HT-29 (cell line): ENCODE data around the gene EFCAB14. TPM values are rescaled to one million over a fixed set of nuclear protein-coding genes. Genes with fewer than 3 reads are reported as not detected.
A peak's percentile ranks its signal among the peaks of the same experiment; 100 is the strongest.
"Not testable (repeated sequence)": the region's sequence is repeated elsewhere in the genome, so short reads cannot be mapped to it uniquely, and the experiment has no call there.

Experiments used
- DNase-seq: peaks from one replicate; pipeline ENCODE4 v3.0.0-alpha.2; 2015; ENCODE audit warnings: low spot score
- total RNA-seq: library from RNA; depleted of rRNA; stranded (reverse); fragments of >200 nt; shearing (Covaris generic); gene quantifications from 2 replicates; pipeline ENCODE4 v1.2.3, GENCODE V29; 2014

EFCAB14 gene
- total RNA-seq, 1 experiment from 2014 or later = 42.6 TPM

DNA sequence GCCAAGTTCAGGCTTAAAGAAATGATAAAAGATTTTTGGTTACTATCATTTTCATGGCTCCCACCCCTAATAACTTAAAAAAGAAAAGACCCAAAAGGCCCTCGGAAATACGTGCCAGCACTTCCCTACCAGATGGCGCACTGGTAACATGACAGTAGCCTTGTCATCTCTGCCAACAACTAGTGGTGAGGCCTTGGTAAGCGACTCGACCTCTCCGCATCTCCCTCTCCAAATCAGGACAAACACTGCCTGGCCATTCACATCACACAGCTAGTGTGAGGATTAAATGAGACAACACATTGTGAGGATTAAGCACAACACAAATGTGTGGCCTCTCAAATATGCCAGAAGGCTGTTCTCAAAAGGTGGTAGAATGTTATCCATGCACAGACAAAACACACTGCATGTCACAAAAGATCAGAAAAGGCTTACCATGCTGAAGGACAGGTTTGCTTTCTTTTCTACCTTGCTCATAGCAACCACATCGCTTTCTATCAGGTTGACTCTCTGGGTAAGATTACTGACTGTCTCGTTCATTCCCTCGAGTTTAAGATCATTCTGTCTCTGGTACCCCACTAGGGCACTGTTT, 30.9 kb downstream of the EFCAB14 start:
- peak; percentile 13 for DNase-seq

DNA sequence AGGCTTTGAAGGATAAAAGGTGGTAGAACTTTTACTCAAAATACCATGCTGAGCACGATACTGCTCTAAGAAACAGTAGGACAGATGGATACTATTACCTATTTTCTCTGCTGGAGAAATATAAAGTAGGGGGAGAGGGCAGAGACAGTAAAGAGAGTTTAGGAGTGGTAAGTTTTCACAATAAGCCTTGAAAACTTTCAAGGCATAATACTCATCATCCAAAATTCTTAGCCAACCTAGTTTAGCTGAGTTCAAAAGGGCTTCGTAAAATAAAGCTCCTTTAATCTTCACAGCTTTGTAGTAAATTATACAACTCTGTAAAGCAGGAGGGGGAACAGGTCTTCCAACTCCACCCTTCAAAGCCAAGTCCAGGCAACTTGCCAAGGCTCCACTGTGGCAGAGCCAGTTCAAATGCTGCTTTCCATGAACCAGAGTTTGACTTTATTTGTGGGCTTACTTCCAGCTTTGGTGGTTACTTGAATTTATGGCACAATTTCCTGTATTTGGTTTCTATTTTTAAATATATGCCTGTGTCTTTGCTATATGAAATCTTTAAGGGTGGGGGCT, 31.7 kb downstream of the EFCAB14 start:
- peak; percentile 95 for DNase-seq

DNA sequence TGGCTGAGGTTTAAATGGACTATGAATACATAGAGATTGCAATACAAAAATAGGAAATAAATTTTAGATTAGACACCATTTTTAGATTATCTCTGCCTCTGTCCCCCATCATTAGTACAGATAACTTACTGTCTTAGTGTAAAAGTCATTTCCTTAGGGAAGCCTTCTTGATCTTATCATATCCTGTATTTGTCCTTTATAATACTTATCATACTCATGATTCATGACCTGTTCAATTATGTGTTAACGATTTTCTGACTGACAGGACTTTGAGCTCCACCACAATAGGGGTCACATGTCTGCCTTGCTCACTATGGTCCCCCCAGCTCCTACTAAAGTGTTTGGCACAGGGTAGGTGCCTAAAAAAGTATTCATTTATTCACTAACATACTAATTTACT, 32.7 kb downstream of the EFCAB14 start:
- no peak for DNase-seq

DNA sequence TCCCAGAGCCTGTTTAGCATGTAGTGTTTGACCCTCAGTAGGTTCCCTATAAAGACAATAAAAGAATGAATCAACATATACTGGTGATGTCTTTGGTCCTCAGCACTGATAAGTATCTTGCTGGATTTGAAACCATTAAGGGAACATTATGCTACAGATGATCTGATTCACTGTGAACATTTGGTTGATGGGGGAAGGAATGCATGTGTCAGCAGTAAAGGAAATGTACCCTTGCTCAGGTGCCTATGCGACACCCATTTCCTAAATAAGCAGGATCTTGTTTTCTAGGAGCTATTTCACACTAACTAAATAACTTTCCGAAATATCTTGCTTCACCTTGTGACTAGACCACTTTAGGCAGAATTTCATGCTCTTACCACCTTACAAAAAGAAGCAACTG, 34.2 kb downstream of the EFCAB14 start:
- DNase-seq = no peak

DNA sequence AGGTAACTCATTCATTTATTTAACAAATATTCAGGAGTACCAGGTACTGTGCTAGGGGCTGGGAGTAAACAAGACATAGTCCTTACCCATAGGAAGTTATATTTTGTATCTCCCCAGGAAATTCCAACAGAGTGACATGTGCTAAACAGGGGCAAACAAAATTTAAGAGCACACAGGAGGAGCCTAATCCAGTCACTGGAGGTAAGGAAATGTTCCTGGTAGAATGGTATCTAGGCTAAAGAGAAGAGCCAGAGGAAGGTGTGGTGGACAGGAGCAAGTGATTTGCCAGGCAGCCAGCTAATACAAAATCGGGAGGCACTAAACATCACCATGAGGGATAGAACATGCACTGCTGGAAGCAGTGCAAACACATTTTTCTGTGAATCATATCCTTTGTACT, 36.9 kb downstream of the EFCAB14 start:
- no peak for DNase-seq

DNA sequence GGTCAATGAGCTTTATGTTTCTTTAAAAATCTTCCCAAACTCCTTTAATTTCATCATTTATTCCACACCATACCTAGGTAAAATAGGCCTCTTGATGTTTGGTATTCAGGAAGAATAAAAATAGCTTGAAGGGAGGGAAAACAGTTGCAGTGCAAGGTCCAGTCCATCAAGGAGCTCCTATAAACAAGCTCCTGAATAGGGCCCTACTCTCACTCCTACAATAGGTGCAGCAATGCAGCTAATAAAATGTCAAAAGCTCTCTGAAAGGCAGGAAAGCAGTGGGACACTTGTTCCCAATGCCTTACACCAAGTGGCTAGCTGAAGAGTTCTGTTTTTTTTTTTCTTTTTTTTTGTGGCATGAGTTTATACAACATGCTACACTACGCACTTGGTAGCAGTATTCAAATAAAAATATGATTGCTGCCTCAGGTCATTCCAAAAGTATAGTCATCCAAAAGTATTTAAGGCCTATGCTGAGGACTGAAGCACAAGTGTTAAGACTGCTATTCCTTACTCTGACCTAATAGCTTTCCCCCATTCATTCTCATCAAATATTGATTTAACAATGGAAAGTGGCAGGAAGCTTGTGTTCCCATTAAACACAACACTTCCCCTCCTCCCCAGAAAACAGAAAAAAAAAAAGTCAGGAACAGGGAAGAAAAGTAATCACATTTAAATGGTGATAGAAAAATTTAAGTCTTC, 37.4 kb downstream of the EFCAB14 start:
- DNase-seq = no peak

DNA sequence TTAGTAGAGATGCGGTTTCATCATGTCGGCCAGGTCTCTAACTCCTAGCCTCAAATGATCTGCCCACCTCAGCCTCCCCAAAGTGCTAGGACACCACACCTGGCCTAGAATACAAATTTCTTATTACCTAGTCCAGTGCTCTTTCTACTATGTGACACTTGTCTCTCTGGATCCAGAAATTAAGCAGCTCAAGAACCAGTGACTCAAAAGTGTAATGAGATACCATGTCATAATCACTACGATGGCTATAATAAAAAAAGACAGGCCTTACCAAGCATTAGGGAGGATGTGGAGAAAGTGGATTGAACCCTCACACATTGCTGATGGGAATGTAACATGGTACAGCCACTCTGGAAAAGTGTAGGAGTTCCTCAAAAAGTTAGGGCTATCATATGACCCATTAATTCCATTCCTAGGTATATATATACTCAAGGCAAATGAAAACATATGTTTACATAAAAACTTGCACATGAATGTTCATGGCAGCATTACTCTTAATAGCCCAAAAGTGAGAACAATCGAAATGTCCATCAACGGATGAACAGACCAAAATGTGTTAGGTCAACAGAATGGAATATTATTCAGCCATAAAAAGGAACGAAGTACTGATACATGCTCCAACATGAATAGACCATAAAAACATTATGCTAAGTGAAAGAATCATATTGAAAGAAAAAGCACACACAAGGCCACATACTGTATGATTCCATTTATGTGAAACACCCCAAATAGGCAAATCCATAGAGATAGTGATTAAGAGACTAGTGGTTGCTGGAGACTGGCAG, 38.9 kb downstream of the EFCAB14 start:
- no peak for DNase-seq

DNA sequence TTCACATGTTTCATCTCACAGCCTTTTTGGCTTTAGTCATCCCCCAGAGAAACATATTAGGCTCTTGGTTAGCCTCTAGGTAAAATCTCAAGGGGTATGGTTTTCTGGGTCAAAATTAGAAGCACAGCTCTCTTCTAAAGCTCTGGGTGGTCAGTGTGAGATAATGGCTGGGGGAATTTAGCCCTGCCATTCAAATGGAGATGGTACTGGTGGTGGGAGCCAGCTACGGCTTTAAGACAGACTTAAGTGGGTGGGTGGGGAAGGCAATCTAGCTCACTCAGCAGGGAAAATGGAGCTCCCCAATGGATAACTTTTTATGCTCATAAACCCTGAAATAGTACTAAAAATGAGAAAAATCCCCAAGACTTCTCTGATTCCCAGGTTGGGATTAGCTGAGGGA, 41.6 kb downstream of the EFCAB14 start:
- no peak for DNase-seq

DNA sequence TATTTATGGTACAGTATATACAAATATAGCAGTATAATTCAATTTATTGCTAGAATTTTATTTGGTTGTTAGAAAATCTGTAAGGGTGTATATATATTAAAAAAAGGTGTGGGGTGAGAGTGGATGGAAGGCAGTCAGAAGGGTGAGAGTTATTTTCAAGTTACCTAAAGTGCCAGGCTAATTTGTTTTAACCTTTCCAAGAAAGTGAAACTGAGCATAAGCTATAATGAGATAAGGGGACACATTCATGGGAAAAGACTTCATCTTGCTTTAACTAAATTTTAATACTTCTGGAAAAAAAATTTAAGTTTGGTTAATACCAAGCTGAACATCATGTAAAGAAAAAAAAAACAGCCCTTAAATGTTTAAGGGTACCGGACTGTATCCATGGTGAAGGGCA, 42.4 kb downstream of the EFCAB14 start:
- DNase-seq = no peak

DNA sequence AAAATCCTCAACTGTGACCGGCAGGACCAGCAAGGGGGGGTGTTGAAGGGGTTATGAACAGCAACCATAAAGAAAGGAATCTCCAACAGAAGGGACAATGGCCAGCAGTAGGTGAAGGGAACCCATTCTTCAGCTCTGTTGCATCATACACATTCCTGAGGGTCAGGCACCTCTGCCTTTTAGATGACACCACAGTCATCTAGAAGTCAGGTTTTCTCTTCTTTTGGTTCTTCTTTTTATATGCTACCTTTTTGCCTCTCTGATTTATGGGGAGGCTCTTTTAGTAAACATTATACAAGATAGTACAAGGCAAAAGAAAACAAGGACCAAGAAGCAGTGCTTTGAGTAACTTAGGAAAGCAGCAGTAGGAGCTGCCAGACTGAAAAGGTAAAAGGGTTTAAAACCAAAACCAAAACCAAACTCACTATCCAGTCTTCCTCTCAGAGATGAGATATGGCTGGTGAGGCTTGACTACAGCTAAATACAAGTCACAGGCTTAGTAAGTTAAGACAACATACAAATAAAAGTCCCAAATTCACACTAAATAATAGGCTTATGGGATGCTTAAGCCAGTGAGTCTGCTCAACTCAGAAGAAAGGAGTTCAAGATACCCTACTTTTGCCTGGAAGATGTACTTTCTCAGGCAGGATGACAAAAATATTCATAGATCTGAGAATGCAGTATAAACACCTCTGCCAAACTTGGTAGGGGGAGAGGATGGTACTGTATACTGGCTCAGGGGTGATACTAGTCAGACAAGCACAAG, 43.2 kb downstream of the EFCAB14 start:
- no peak for DNase-seq

DNA sequence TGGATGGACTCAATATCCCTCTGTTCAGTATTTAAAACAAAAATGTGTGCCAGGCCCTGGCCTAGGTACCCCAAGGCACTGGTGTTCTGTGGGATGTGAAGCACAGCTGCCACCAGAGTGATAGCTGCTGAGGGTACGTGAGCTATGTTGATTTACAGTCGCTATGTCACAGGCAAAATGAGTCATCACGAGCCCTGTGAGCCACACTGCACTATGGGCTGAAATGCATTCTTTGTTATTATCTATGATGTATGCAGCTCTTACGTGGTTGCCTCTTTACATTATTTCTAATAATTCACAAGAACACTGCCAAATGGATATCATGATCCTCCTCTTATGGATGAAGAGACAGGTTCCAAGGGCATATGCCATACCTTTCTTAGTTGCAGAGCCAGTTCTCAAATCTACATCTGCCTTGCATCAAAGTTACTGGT, 45.1 kb downstream of the EFCAB14 start:
- peak; percentile 26 for DNase-seq

DNA sequence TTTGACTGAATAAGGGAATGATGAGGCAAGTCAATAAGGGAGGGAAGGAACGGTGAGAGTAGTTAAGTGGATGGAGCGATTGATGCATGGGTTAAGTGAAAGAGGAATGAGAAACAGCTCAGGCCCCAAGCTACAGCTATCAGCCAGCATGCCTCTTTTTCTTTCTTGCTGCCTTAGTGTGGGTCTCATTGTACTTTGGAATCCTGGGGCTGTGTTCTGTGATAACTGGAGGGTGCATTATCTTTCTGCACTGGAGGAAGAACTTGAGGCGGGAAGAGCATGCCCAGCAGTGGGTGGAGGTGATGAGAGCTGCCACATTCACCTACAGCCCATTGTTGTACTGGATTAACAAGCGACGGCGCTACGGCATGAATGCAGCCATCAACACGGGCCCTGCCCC, 46.2 kb downstream of the EFCAB14 start:
- no peak for DNase-seq

DNA sequence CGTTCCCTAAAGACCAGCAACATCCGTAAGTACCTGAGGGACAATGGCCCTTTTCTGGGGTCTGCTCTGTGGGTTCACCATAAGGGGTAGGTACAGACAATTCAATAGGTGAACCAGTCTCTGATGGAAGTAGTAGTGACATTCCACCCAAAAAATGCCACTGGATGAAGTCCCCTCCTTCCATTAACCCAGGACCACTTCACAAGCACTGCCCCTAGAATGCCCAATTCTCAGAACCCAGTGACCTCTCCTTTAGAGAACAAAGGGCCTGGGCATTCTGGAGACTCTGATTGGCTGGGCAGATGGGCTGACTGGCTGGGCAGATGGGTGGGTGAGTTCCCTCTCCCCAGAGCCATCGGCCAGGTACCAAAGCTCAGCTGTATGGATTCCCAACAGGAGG, 47.4 kb downstream of the EFCAB14 start, which contains the start of gene TEX38:
TEX38 (plus strand) TSS at position 301 of the 400 bp plus-strand sequence; CDS start at position 382, 81 bp downstream.
- no peak for DNase-seq

DNA sequence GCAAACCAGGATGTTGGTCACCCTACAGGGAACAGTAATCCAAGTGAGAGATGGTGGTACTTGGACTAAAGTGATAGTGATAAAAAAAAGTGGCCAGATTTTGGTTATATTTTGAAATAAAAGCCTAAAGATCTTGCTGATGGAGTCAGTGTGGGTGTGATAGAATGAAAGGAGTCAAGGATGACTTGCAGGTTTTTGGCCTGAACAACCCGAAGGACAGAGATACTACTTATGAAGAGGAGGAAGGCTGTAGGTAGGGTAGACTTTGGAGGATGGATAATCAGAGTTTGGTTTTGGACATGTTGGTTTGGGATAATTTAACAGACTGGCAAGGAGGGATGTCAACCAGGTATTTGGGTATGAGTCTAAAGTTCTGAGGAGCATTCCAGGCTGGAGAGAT, 48.8 kb downstream of the EFCAB14 start:
- DNase-seq = no peak

DNA sequence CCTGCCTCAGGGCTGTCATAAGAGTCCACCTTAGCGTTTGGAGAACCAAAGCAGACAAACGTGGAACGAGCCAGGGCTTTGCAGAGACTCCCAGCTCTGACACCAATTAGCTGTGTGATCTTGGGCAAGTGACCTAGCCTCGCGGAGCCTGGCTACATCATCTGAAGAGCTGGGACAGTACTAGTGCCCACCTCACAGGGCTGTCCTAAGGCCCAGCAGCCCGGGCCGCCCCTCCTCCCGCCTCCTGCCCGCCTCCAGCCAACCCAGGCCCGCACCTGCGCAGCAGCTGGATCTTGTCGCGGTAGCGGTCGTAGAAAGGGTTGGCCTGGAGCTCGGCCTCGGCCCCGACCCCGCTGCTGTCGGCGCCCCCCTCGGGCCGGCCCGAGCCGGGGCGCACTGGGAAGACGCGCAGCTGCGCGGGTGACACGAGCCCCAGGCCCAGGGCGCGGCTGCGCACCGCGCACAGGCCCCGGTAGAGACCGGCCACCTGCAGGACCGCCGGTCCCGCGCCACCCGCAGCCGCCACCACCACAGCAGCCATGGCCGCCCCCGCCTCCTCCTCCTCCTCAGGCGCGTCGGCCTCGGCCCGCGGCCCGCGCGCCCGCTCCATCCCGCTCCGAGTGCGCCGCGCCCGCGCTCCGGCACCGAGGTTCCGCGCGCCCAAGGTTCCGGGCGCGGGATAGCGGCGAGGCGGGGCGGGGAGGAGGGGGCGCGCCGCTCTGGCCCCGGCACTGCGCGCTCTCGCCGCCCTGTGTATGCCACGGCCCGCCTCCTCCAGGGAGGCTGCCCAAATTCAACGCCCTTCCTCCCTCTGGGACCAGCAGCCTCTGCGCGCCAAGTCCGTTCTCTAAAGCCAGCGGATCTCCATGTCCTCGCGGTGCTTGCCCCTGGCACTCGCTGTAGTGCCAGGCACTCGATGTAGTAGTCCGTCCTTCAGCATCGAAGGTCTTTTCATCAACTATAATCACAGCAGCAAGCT, 50.8 kb downstream of the EFCAB14 start, which contains the start of gene ATPAF1:
ATPAF1 (minus strand) TSS at position 583 of the 979 bp plus-strand sequence; CDS start at position 541, 42 bp downstream.
- peak; percentile 70 for DNase-seq

DNA sequence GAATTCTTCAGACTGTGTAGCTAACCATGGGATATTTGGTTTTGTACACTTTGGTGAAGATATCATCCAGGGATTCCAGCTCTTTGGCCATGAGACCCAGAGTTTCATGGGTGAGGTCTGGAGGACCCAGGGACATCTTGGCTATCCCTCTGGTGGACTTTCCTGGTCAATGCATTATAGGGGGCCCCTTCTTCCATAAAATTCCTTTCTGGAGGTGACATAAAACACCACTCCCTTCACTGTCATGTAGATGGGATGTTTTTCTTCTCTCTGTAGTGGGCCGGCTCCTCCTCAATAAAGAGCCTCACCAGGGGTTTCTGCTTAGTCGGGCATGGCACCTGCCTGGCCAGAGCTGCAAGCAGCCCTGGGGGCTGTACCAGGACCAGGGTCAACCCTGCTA, 52.9 kb downstream of the EFCAB14 start:
- DNase-seq = no peak

DNA sequence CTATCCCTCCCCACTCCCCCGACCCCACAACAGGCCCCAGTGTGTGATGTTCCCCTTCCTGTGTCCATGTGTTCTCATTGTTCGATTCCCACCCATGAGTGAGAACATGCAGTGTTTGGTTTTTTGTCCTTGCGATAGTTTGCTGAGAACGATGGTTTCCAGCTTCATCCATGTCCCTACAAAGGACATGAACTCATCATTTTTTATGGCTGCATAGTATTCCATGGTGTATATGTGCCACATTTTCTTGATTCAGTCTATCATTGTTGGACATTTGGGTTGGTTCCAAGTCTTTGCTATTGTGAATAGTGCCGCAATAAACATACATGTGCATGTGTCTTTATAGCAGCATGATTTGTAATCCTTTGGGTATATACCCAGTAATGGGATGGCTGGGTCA, 56.0 kb downstream of the EFCAB14 start:
- DNase-seq = not testable (repeated sequence)

DNA sequence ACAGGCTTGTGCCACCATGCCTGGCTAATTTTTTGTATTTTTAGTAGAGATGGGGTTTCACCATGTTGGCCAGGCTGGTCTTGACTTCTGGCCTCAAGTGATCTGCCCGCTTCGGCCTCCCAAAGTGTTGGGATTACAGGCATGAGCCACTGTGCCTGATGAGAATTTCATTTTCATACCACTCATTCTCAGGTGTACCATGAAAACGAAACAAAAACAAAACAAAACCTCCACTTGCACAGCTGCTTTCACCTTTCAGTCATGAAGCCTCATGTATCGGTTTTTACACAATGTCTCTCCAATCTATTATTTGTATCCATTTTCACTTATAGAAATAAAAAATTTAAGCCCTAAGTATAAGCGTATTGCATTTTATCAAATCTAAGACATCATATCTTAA, 58.8 kb downstream of the EFCAB14 start:
- not testable (repeated sequence) for DNase-seq

DNA sequence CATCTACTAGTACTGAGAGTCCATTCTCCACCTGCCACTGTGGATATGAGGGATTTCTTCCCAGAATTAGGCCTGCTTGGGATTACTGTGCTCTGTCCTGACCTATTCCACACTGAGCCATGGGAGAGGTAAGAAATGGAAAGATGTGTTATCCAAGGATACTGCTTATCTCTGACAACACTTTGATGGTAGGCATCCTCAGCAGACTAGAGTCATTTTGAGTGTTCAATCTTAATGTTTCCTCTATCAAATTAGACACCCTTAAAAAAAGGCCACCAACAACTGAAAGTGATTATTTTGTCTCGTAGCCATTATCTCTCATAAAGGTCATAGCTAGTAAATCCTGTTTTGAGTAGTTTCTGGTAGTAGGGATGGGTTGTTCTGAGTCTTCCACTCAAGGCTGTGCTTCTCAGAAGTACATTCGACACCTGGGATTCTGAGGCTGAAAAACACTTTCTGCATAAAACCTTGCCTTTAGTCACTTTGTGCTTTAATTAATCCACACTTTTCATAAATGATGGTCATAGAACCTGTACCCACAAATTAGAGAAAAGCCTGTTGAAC, 59.5 kb downstream of the EFCAB14 start:
- no peak for DNase-seq

DNA sequence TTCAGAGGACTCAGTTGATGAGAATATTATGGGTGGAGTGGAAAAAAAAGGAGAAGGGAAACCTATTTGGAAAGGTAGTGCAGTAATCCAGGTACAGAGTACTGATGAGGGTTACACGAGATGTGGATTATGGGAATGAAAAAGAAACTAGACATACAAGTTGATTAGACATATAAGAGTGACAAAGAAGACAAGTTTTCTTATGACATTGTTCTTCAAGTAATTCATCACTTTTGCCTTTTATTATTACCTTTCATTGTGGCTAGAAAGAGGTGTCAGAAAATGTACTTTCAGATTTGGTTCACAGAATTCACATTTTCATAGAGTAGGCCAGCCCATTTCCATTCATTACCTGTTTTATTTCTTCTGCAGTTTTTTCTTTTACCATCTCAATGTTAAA, 61.1 kb downstream of the EFCAB14 start:
- no peak for DNase-seq
